Measurements from ENCODE around the gene MAT2B.
"Not testable (repeated sequence)": the region's sequence is repeated elsewhere in the genome, so short reads cannot be mapped to it uniquely, and the experiment has no call there.

The MAT2B gene

DNA sequence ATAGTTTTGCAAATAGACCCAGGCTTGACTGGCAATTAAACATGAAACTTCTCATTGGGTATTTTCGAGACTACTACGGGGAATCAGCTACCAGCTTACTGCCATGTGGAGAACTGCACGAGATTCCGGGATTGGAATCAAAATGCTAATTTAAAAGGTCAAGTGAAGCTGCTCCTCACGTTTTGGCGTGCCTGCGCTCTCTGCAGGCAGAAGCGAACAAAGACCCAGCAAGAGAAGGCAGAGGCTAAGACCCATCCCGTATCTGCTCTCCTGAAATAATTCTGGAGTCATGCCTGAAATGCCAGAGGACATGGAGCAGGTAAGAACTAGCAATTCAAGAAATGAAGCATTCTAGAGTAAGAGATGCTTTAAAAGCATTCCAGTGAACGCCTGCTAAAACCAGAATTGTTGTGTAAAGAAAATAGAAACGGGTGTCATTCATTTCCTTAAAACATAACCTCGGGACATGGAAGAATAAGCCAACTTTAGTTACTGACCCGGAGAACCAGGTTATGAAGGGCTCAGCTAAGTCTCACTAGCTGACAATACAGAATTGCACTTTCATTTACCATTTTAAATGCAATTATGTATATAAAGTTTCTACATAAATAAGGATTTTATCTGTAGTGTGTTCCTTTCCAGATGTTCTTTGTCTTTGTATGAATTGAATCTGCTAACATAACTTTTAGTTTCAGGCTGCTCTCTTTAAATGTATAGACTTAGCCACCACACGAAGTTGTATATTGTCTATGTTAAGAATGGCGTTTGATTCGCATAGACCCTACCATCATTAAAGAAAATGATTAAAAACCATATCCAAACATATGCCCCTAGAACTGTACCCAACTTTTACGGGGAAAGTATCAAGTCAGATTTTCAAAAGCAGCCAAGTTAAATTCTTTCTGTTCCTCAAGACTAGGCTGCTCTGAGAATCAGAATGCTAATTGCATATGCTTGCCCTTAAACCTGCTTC, 2.0 kb upstream of the MAT2B start:
- DNase-seq (ENCODE audit: low read depth): no peak

DNA sequence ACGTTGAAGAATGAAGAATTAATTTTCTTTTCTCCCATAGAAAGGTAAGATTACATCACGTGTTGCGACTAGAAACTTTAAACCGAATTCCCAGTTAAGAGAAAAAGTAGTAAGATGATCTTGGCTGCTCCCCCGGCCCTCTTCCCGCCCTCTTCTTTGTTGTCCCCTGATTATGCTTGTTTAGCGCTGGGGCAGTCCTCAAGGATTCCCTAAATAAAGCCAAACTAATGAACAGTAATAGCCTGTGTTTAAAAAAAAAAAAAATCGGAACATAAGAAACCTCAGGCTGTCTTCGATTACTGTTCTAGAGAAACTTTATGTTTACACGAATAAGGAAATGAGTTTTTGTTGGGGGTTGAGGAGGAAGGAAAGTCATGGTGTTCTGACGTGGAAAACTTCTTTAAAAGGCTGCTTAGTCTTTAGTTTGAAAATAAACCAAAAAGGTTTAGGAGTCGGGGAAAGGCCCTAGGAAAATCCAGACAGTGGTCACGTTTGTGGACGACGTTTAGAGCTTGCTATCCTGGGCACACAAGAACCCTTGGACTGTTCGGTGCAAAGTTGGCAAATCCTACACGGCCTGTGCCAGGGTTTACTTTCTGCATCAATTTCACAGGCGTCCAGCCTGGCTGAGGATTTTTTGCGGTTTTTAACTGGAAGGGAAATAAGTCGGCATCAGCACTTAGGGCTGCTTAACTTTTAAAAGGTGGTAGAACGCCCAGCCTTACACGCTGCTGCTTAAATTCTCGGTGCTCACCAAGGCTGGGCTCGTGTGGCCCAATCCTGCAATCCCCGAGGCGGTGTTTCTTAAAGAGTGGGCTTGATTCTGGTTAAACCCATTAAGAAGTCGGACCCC, 1.1 kb upstream of the MAT2B start:
- no peak for DNase-seq (ENCODE audit: low read depth)

DNA sequence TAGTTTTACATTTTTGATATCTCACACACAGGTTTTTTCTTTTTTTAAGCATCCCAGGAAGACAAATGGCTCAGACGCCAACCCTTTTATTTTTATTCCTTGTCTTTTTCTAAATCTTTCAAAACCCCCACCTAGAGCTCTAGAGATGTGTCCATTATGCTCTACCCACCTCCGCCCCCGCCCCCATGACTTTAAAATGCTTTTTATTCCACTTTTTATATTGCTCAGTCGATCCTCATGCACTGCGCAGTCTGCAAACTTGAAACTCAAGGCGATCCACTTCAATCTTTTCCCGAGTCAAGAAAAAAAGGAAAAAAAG, 411 bp upstream of the MAT2B start:
- no peak for DNase-seq (ENCODE audit: low read depth)

DNA sequence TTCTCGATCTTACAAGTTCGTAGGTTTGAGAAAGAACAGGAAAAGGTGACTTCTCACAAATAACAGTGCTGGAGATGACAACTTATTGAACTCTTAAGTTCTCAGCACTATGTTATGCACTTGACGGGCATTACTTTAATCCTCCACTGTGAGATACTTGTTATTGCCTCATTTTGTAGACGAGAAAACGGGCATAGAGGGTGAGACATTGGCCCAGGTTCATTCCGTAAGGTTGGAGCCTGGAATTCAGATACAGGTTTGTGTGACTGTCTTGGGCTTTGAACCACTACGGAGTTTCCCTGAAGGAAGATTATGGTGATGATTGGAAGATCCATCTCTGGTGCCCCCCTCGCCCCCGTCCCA, 657 bp downstream of the MAT2B start:
- no peak for DNase-seq (ENCODE audit: low read depth)

DNA sequence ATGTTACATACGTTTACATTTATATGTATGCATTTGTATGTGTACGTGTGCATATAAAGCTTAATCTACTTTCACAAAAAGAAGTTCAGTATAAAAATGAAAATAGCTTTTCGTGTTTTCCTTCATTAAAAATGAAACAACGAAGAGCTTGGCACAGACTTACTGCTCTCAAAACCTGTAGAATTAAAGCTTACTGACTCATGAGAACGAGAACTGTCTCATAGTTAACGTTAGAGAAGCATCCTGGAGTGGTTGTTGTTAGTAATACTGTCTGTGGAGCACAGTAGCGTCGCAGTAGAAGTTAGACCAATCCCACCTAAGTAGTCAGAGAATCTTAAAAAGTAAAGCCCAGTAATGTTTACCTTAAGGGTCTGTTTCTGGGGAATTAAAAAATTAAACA, 1.3 kb downstream of the MAT2B start:
- DNase-seq (ENCODE audit: low read depth): no peak

DNA sequence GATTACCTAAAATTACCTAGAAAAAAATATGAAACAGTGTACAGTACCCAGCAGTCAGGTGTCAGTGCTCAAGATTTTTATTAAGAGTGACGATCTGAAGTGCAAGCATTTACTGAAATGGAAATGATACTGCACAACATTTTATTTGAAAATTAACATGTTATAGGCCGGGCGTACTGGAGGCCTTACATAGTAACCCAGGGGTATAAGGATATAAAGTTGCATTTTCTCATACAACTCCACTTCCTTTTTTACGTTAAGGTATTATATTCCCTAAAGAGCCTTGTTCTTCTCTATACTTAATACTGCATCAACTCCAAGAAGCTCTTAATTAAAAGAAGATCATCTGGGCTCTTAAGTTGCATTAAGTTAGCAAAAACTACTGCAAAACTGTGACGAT, 3.3 kb downstream of the MAT2B start:
- DNase-seq (ENCODE audit: low read depth): no peak

DNA sequence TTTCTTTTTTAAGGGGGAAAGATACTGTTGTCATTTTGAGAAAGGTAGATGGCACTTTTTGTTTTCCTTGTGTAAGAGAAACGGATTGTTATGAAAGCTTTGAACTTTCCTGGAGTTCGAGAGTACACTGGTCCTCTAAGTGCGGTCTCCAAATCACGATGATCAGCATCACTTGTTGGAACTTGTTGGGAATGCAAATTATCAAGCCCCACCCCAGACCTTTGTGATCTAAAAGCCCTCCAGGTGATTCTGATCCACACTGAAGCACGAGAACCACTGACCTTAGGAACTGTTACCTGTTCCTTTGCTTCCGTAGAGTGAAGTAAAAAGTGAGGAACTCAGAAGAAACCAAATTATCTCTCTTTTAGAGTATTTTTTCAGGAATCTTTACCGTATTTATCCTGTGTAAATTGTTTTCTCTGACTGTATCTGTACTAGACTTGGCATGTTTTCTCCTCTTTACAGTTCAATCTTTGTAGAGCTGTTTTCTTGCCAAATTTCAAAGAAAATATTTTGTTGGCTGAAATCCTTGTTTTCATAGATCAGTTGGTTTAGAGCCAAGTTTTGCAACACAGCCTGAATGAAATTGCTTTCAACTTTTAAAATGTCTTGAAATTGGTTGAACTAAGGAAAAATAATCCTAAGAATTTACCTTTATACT, 4.0 kb downstream of the MAT2B start:
- no peak for DNase-seq (ENCODE audit: low read depth)

DNA sequence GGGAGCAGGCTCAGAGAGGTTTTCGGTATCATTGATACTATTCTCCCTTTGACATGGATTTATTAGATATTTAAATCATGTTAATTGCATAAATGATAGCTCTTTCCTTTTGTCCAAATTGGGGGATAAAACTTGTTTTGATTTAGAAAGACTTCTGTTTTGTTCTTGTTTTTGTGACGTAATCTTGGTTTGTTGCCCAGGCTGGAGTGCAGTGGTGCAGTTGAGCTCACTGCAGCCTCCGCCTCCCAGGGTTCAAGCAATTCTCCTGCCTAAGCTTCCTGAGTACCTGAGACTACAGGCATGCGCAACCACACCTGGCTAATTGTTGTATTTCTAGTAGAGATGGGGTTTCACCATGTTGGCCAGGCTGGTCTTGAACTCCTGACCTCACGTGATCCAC, 7.1 kb downstream of the MAT2B start:
- no peak for DNase-seq (ENCODE audit: low read depth)

DNA sequence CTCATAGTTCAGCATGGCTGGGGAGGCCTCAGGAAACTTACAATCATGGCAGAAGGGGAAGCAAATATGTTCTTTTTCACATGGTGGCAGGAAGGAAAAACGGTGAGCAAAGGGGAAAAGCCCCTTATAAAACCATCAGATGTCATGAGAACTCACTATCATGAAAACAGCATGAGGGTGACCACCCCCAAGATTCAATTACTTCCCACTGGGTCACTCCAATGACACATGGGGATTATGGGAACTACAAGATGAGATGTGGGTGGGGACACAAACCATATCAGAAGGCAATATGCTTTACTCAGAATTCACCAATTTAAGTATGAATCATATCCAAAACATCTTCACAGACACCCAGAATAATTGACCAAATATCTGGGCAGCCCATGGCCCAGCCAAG, 19.7 kb downstream of the MAT2B start:
- DNase-seq (ENCODE audit: low read depth): no peak

DNA sequence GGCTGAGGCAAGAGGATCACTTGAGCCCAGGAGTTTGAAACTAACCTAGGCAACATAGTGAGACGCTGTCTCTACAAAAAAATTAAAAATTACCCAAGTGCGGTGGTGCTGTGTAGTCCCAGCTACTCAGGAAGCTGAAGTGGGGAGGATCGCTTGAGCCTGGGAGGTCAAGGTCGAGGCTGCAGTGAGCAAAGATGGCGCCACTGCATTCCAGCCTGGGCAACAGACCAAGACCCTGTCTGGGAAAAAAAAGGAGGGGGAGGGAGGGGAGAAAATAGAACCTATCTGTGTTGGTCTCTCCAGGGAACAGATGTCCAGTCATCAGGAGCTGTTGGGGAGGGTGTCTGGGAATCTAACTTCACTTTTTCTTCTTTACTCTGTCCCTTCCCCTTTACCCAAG, 24.3 kb downstream of the MAT2B start:
- DNase-seq (ENCODE audit: low read depth): no peak

DNA sequence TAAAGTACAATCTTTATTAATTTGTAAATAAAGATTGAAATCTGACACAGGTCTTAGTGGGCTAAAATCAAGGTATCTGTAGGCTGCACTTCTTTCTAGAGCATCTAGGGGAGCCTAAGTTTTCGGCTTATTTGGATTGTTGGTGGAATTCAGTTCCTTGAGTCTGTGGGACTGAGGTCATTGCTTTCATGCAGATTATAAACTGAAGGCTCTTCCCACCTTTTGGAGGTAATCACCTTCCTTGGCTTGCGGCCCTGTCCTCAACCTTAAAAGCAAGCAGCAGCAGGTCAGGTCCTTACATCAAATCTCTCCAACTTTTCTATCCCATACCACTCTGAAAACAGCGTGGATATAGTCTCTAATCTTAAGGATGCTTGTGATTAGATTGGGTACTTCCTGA, 25.9 kb downstream of the MAT2B start:
- no peak for DNase-seq (ENCODE audit: low read depth)

DNA sequence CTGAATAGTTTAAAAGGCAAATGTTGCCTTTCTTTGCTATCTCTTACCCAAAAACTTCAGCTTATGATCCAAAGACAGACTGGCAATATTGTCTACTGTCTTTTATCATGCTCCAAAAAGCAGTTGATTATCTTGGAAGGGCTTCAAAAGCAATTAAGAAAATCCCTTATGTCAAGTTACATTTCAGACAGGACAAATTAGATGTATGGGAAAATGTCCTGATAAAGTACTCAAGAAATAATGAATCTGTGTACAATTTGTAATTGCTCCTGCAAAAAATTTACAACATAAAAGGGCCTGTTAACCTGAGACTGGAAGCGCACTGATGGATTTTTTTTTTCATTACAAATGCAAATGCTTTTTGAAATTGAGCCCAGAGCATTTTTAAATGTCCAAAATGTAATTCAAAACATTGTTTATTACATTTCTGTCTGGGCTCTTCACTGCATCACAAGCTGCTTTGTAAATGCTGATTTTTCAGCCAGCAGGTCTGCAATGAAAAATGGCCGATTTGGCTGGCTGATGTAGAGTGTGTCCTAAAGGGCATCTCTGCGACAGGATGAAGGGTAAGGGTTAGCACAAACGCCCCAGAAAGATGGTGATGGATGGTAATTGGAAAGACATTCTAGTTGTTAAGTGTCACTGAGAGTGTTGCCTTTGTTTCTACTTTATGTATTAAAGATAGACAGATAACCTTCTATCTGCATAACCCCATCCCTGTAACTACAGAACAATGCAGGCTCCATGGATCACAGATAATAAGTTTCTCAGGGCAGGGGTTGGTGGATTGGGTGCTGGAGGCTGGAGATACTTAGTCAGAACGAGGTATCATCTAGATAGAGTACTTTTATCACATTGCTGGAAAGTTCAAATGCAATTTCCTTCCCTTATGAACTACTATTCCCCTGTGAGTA, 27.0 kb downstream of the MAT2B start:
- DNase-seq (ENCODE audit: low read depth): no peak

DNA sequence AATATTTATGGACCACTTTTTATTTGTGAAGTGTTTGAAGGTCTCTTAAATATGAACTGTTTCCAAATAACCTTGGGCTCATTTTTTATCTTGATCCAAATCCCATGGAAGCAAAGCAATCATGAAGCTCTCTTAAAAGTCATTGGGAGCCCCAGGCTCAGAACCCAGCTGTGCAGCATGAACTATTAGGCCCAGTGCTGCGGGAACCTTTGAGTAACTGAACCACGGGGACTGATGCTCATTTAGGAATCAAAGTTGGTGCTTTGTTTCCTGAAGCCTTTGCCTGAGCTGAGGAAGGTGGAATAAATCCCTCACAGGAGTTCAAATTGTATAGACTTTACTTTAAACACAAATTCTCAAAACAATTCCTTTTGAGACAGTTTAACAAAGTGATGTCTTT, 27.8 kb downstream of the MAT2B start:
- no peak for DNase-seq (ENCODE audit: low read depth)

DNA sequence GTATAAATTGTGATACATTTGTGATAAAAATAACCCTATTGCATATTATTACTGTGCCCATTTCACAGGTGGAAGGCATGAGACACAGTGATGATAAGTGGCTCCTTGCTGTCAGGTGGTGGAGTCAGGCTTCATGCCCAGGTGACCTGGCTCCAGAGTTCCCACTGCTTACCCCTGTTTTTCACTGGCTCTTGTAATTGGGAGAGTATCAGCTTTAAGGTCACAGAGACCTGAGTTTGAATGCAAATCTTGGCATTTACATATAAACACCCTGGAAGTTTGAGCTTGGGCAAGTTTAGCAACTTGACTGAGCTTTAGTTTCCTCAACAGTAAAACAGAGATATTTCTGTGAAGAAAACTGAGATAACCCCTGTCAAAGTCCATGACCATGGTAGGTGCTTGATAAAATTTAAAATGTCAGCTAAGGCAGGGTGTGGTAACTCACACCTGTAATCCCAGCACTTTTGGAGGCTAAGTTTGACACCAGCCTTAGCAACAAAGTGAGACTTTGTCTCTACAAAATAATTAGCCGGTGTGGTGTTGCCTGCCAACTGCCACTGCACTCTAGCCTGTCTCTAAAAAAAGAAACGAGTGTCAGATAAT, 29.2 kb downstream of the MAT2B start:
- no peak for DNase-seq (ENCODE audit: low read depth)

DNA sequence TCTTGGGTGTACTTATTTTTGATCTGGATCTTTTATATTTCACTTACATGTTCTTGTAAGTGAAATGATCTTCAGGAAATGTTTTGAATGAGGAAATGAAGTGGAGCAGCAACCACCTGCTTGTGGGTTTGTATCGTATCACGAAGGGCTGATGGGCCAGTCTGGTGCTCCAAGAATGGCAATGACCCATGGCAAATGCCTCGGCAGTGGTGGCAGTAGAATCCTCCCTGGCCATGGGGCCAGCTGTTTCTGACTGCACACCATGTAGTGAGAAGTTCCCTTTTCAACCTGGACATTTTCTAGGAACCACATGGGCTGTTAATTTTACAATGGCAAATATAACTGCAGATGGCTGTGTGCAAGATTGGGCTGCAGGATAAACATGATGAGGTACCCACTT, 29.9 kb downstream of the MAT2B start:
- DNase-seq (ENCODE audit: low read depth): no peak

DNA sequence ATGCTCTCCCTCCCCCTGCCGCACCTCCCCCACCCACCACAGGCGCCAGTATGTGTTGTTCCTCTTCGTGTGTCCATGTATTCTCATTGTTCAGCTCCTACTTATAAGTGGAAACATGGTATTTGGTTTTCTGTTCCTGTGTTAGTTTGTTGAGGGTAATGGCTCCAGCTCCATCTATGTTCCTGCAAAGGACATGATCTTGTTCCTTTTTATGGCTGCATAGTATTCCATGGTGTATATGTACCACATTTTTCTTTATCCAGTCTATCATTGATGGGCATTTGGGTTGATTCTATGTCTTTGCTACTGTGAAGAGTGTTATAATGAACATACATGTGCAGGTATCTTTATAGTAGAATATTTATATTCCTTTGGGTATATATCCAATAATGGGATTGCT, 31.0 kb downstream of the MAT2B start:
- not testable (repeated sequence) for DNase-seq (ENCODE audit: low read depth)

DNA sequence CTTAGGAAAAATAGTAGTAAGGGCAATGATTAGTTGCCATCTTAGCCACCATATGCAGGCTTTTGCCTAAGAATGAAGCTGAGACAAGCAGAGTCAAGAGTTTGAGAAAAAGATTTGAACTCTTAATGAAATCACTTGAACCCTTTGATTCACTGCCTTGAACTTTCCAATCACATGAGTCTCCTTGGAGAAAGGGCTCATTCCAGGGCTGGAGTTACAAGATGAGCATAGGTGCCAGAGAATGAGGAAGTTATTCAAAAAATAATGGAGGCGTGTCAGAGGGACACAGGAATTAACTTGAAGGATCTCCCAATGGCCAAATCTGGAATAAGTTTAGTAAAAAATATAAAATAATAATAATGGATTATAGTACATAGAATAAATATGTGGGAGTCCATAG, 35.3 kb downstream of the MAT2B start:
- no peak for DNase-seq (ENCODE audit: low read depth)

DNA sequence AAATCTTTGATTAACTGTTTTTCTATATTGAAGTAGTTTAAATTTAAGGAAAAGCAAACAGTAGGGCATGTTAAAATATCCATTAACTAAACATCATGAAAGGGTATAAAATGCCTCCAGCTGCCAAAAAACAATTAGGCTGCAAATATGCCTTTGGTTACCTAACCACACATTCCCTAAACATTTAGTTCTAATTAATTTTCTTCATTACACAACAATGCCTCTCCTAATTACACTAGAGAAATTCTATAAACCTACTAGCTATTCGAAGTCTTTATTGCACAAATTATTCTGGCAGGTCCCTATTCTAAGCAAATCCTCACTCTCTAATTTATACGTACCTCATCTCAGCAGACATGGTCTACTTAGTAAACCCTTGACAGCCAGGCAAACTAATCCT, 37.4 kb downstream of the MAT2B start:
- no peak for DNase-seq (ENCODE audit: low read depth)

DNA sequence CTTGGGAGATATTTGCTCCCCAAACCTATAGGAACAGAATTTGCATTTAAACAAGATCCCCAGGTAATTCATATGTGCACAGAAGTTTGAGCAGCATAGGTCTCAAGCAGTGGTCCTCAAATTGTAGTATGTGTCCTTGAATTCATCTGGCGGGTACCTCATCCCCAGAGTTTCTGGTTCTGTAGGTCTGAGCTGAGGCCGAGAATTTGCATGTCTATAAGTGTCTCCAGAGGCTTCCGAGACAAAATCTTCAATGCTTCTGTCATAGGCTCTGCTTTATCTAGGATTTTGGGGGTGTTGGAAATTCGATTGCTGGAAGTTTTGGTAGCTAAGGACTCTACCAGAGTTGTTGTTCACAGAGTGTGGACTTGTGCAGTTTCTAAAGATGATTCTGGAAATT, 38.6 kb downstream of the MAT2B start:
- DNase-seq (ENCODE audit: low read depth): no peak

DNA sequence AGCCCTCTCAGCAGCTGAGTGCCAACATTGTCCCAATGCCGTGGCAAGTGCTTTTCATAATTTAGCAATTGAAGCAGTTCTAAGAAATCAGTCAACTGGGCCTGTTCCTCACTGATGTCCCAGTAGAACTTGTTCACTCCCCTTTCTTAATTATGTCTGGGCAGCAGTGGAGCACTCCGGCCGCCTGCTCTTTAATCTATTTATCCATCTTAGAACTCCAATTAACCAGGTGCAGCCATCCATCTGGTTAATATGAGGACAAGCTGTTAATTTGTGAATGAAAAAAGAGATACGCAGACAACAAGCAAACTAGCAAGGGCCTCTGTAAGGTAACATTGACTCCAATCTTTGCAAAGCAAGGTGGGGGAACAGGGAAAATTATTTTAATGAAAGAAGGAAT, 39.4 kb downstream of the MAT2B start:
- DNase-seq (ENCODE audit: low read depth): no peak

DNA sequence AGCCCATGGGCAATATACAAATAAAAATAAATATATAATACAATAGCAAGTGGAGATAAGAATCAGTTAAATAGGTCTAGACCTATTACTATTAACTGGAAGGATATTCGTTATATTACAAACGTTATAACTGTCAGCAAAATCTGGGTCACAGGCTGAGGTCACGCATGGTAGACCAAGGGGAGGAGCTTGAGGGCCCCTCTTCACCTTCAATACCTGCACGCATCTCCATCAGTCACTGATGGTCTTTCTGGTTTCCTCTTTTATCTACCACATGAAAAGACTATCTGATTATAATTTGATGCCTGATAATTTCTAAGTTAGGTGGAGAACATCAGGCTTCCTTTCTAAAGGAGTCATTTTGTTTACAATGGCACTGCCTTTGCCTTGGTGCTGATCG, 43.2 kb downstream of the MAT2B start:
- no peak for DNase-seq (ENCODE audit: low read depth)

Measured in activated T-cell treated with anti-CD3 and anti-CD28 coated beads for 1 hour (primary cell).